ENCODE results near the gene SIGLEC15. TPM values are rescaled to one million over a fixed set of nuclear protein-coding genes. Genes with fewer than 3 reads are reported as not detected.

Gene SIGLEC15
- total and polyA plus RNA-seq, 2 donors (not counting 1 experiment from before 2014, with no cell fraction given), result 0.19 to 1.5 TPM

GRCh38 chr18:45785134-45785533 lies 40.3 kb upstream of the SIGLEC15 start:
- DNase-seq (ENCODE audit: low read depth in 2 of 2), result peak; percentile 62 to 67
- H4K20me1 ChIP-seq (ENCODE audit: control insufficient read depth, extremely low read depth, insufficient read depth, low read length), result no peaks in the 10 kb centered on the region
- TF ChIP-seq CTCF (conservative IDR thresholded peaks at IDR 0.05 in 1 of 2, IDR thresholded peaks at IDR 0.05 in 1 of 2; ENCODE audit: low read depth in 1 of 2, low read length in 2 of 2), result no peak
- no peak for TF ChIP-seq EZH2 (IDR thresholded peaks at IDR 0.05; ENCODE audit: low read length, missing control alignments)
- H3K79me2 ChIP-seq (ENCODE audit: control insufficient read depth, insufficient read depth, low read length), result no peaks in the 10 kb centered on the region
- H2AFZ ChIP-seq (ENCODE audit: low read length), result peak overlapping the region; percentile 1
- peak overlapping the region; percentile 11 for H3K4me2 ChIP-seq (ENCODE audit: extremely low read depth, insufficient read depth, low read length)
- H3K4me3 ChIP-seq (replicated peaks in 1 of 4; ENCODE audit: control extremely low read depth in 1 of 4, insufficient read depth in 1 of 4, low read depth in 3 of 4, low read length in 4 of 4), result no peak overlapping the region
- peak overlapping the region; percentile 14 for H3K27ac ChIP-seq (ENCODE audit: insufficient read depth, low read length)
- H3K4me1 ChIP-seq (ENCODE audit: control insufficient read depth, extremely low read depth, insufficient read depth, low read length), result peaks cover 13% of the 10 kb centered on the region
- H3K9me3 ChIP-seq (ENCODE audit: control insufficient read depth, insufficient read depth, low read depth, low read length), result no peaks in the 10 kb centered on the region
- H3K36me3 ChIP-seq (ENCODE audit: control insufficient read depth, insufficient read depth, low read length), result no peaks in the 10 kb centered on the region
- no peaks in the 10 kb centered on the region for H3K27me3 ChIP-seq (ENCODE audit: control insufficient read depth, insufficient read depth, low read length)
- no peak overlapping the region for H3K9ac ChIP-seq (ENCODE audit: insufficient read depth, low read length)

- no peak overlapping the region for H2AFZ ChIP-seq (ENCODE audit: low read length)
- TF ChIP-seq CTCF (conservative IDR thresholded peaks at IDR 0.05 in 1 of 2, IDR thresholded peaks at IDR 0.05 in 1 of 2; ENCODE audit: low read depth in 1 of 2, low read length in 2 of 2) (no peak), EZH2 (IDR thresholded peaks at IDR 0.05; ENCODE audit: low read length, missing control alignments) (no peak)
- H3K27me3 ChIP-seq (ENCODE audit: control insufficient read depth, insufficient read depth, low read length), result no peaks in the 10 kb centered on the region
- H3K4me3 ChIP-seq (replicated peaks in 1 of 4; ENCODE audit: control extremely low read depth in 1 of 4, insufficient read depth in 1 of 4, low read depth in 3 of 4, low read length in 4 of 4), result no peak overlapping the region
- H3K79me2 ChIP-seq (ENCODE audit: control insufficient read depth, insufficient read depth, low read length), result no peaks in the 10 kb centered on the region
- H4K20me1 ChIP-seq (ENCODE audit: control insufficient read depth, extremely low read depth, insufficient read depth, low read length), result no peaks in the 10 kb centered on the region
- H3K4me2 ChIP-seq (ENCODE audit: extremely low read depth, insufficient read depth, low read length), result no peak overlapping the region
- H3K9me3 ChIP-seq (ENCODE audit: control insufficient read depth, insufficient read depth, low read depth, low read length), result no peaks in the 10 kb centered on the region
- no peak overlapping the region for H3K27ac ChIP-seq (ENCODE audit: insufficient read depth, low read length)
- H3K9ac ChIP-seq (ENCODE audit: insufficient read depth, low read length), result no peak overlapping the region
- no peaks in the 10 kb centered on the region for H3K36me3 ChIP-seq (ENCODE audit: control insufficient read depth, insufficient read depth, low read length)
- DNase-seq (ENCODE audit: low read depth in 2 of 2), result no peak
- peaks cover 13% of the 10 kb centered on the region for H3K4me1 ChIP-seq (ENCODE audit: control insufficient read depth, extremely low read depth, insufficient read depth, low read length)
These were observed 38.5 kb upstream of the SIGLEC15 start for GRCh38 chr18:45786941-45787340.

- Histone ChIP-seq H3K79me2 (ENCODE audit: control insufficient read depth, insufficient read depth, low read length) (no peaks in the 10 kb centered on the region), H3K9me3 (ENCODE audit: control insufficient read depth, insufficient read depth, low read depth, low read length) (no peaks in the 10 kb centered on the region), H3K36me3 (ENCODE audit: control insufficient read depth, insufficient read depth, low read length) (no peaks in the 10 kb centered on the region), H3K4me3 (replicated peaks in 1 of 4; ENCODE audit: control extremely low read depth in 1 of 4, insufficient read depth in 1 of 4, low read depth in 3 of 4, low read length in 4 of 4) (no peak overlapping the region), H3K27me3 (ENCODE audit: control insufficient read depth, insufficient read depth, low read length) (no peaks in the 10 kb centered on the region), H3K27ac (ENCODE audit: insufficient read depth, low read length) (no peak overlapping the region), H3K9ac (ENCODE audit: insufficient read depth, low read length) (no peak overlapping the region), H4K20me1 (ENCODE audit: control insufficient read depth, extremely low read depth, insufficient read depth, low read length) (no peaks in the 10 kb centered on the region), H2AFZ (ENCODE audit: low read length) (no peak overlapping the region), H3K4me1 (ENCODE audit: control insufficient read depth, extremely low read depth, insufficient read depth, low read length) (peaks cover 13% of the 10 kb centered on the region), H3K4me2 (ENCODE audit: extremely low read depth, insufficient read depth, low read length) (no peak overlapping the region)
- no peak for DNase-seq (ENCODE audit: low read depth in 2 of 2)
- TF ChIP-seq CTCF (conservative IDR thresholded peaks at IDR 0.05 in 1 of 2, IDR thresholded peaks at IDR 0.05 in 1 of 2; ENCODE audit: low read depth in 1 of 2, low read length in 2 of 2) (no peak), EZH2 (IDR thresholded peaks at IDR 0.05; ENCODE audit: low read length, missing control alignments) (no peak)
These were observed 38.1 kb upstream of the SIGLEC15 start for GRCh38 chr18:45787346-45787745.
